Ramos (cell line): ENCODE results near the gene CIAPIN1.

Experiments used
- in situ Hi-C: fragments of 300-500 bp; cut with MboI; formaldehyde crosslinking; loops from one replicate; pipeline ENCODE4 v1.14.3; 2022; ENCODE audit warnings: low sequenced_read_pairs; ENCODE audit not compliant: unreplicated experiment

The CIAPIN1 gene

GRCh38 chr16:57477531-57478202, 30.5 kb upstream of the CIAPIN1 start:
- in situ Hi-C loops, result no loop called here

GRCh38 chr16:57476546-57477410, 29.6 kb upstream of the CIAPIN1 start:
- in situ Hi-C loops, result no loop called here

GRCh38 chr16:57475711-57476339, 28.6 kb upstream of the CIAPIN1 start:
- in situ Hi-C loops, result no loop called here

GRCh38 chr16:57474671-57475661, 27.8 kb upstream of the CIAPIN1 start:
- in situ Hi-C loops, result no loop called here

- in situ Hi-C loops, result no loop called here
These were observed 26.7 kb upstream of the CIAPIN1 start for GRCh38 chr16:57473906-57474305.

- in situ Hi-C loops, result no loop called here
These were observed 26.1 kb upstream of the CIAPIN1 start for GRCh38 chr16:57473176-57473840.

GRCh38 chr16:57472665-57473060, 25.5 kb upstream of the CIAPIN1 start:
- in situ Hi-C loops, result no loop called here

- in situ Hi-C loops, result no loop called here
These were observed 24.9 kb upstream of the CIAPIN1 start for GRCh38 chr16:57471852-57472664.

- in situ Hi-C loops, result no loop called here
These were observed 24.0 kb upstream of the CIAPIN1 start for GRCh38 chr16:57471209-57471608.

GRCh38 chr16:57470711-57471110, 23.5 kb upstream of the CIAPIN1 start:
- in situ Hi-C loops, result no loop called here

GRCh38 chr16:57469917-57470470, 22.8 kb upstream of the CIAPIN1 start:
- in situ Hi-C loops, result no loop called here

- in situ Hi-C loops, result no loop called here
These were observed 21.9 kb upstream of the CIAPIN1 start for GRCh38 chr16:57469046-57469445.

- in situ Hi-C loops, result no loop called here
These were observed 21.2 kb upstream of the CIAPIN1 start for GRCh38 chr16:57468346-57468745.

- in situ Hi-C loops, result no loop called here
These were observed 17.3 kb upstream of the CIAPIN1 start for GRCh38 chr16:57464523-57464922.

GRCh38 chr16:57462978-57463362, 15.8 kb upstream of the CIAPIN1 start:
- in situ Hi-C loops, result no loop called here

GRCh38 chr16:57462209-57462977, 15.2 kb upstream of the CIAPIN1 start, which contains the start of gene POLR2C:
Gene POLR2C (plus strand): TSS chr16:57462679. CDS start chr16:57462725, 46 bp downstream.
- in situ Hi-C loops, result no loop called here

- in situ Hi-C loops, result no loop called here
These were observed 4.8 kb upstream of the CIAPIN1 start for GRCh38 chr16:57452021-57452420.
